DMS153 (cell line): ENCODE data around the gene CELA2A.
"Not testable (repeated sequence)": the region's sequence is repeated elsewhere in the genome, so short reads cannot be mapped to it uniquely, and the experiment has no call there.

ENCODE experiments used
- DNase-seq: peaks from one replicate; lab custom pipeline; 2025; lab: John Stamatoyannopoulos, UW

The CELA2A gene

GRCh38 chr1:15425521-15425920 lies 31.0 kb upstream of the CELA2A start:
- DNase-seq = no peak

GRCh38 chr1:15425958-15426357 lies 30.6 kb upstream of the CELA2A start:
- DNase-seq = no peak

- no peak for DNase-seq
Measured at GRCh38 chr1:15426492-15427279, 29.8 kb upstream of the CELA2A start.

GRCh38 chr1:15427280-15427666 lies 29.3 kb upstream of the CELA2A start:
- no peak for DNase-seq

GRCh38 chr1:15428252-15428651 lies 28.3 kb upstream of the CELA2A start:
- DNase-seq = not testable (repeated sequence)

GRCh38 chr1:15428815-15429435 lies 27.6 kb upstream of the CELA2A start:
- no peak for DNase-seq

GRCh38 chr1:15429701-15430149 lies 26.8 kb upstream of the CELA2A start:
- DNase-seq = no peak

- DNase-seq = no peak
Measured at GRCh38 chr1:15430787-15431570, 25.6 kb upstream of the CELA2A start.

GRCh38 chr1:15431571-15431948 lies 25.0 kb upstream of the CELA2A start:
- no peak for DNase-seq

GRCh38 chr1:15432324-15432723 lies 24.2 kb upstream of the CELA2A start:
- DNase-seq = no peak

- no peak for DNase-seq
Measured at GRCh38 chr1:15433471-15433870, 23.1 kb upstream of the CELA2A start.

GRCh38 chr1:15434739-15435138 lies 21.8 kb upstream of the CELA2A start:
- DNase-seq = not testable (repeated sequence)

- no peak for DNase-seq
Measured at GRCh38 chr1:15435239-15436077, 21.1 kb upstream of the CELA2A start.

GRCh38 chr1:15436881-15437442 lies 19.6 kb upstream of the CELA2A start:
- no peak for DNase-seq

- no peak for DNase-seq
Measured at GRCh38 chr1:15439325-15439724, 17.2 kb upstream of the CELA2A start.

GRCh38 chr1:15440357-15440756 lies 16.2 kb upstream of the CELA2A start:
- no peak for DNase-seq

GRCh38 chr1:15441247-15441646 lies 15.3 kb upstream of the CELA2A start:
- DNase-seq = no peak

GRCh38 chr1:15442119-15442518 lies 14.4 kb upstream of the CELA2A start:
- DNase-seq = no peak

- DNase-seq = no peak
Measured at GRCh38 chr1:15442759-15443158, 13.8 kb upstream of the CELA2A start.

- no peak for DNase-seq
Measured at GRCh38 chr1:15443281-15443680, 13.3 kb upstream of the CELA2A start.
